HG02678 (cell line): ENCODE measurements around the gene CCDC91.

Source experiments
- ATAC-seq: cut with Tn5 transposase; IDR thresholded peaks from one replicate; pipeline ENCODE4 v1.9.1; 2021; ENCODE audit warnings: mild to moderate bottlenecking, moderate library complexity; ENCODE audit not compliant: unreplicated experiment

CCDC91 gene

DNA sequence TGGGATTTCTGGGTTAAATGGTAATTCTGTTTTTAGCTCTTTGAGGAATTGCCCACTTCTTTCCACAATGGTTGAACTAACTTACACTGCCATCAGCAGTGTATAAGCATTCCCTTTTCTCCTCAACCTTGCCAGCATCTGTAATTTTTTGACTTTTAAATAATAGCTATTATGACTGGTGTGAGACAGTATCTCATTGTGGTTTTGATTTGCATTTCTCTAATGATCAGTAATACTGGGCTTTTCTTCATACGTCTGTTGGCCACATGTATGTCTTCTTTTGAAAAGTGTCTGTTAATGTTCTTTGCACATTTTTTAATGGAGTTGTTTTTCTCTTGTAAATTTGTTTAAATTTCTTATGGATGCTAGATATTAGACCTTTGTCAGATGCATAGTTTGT lies 323.7 kb downstream of the CCDC91 start:
- no peak for ATAC-seq

DNA sequence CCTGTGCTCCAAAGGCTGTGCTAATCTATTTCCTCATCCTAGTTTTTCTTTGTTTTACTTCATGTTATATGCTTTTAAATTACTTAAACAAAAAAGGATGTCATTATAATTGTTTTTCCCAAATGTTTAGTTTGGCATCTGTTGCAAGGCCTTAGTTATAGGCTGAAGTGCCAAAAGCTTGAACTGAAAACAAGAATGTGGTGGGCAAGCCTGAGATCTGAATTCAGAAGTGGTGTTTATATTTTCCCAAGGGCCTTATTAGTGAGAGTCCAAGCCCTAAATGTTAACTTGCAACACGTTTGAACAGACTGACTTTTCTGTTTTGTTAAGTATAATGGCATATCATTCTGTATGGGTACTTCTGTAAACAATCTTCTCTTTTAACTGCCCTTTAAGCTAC lies 326.8 kb downstream of the CCDC91 start:
- ATAC-seq: no peak

DNA sequence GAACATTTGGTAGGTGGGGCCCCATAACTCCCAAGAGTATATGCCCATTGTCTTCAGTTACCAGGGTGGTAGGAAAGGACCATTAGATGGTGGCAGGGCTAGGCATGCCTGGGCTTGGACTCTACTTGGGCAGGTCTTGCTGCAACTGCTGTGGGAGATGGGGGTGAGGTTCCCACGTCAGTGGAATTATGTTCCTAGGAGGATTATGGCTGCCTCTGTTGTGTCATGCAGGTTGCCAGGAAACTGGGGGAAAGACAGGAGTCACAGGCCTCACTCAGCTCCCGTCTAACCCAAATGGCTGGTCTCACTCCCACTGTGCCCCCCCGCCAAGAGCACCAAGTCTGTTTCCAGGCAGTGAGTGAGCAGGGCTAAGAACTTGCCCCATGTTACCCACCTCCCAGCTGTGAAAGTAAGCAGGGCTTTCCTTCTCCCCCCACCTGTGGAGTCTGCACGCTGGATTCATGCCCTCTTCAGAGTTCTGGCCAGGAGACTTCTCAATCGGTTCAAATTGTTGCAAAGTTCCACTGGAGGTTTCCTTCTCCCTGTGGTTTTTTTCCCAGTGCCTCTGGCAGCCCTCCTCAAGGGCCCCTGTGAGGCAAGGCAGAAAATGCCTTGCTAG lies 337.5 kb downstream of the CCDC91 start:
- ATAC-seq: no peak

- ATAC-seq: no peak
Measured at GRCh38 chr12:28535216-28535615, 345.0 kb downstream of the CCDC91 start.

- no peak for ATAC-seq
Measured at GRCh38 chr12:28536088-28536487, 345.8 kb downstream of the CCDC91 start.

DNA sequence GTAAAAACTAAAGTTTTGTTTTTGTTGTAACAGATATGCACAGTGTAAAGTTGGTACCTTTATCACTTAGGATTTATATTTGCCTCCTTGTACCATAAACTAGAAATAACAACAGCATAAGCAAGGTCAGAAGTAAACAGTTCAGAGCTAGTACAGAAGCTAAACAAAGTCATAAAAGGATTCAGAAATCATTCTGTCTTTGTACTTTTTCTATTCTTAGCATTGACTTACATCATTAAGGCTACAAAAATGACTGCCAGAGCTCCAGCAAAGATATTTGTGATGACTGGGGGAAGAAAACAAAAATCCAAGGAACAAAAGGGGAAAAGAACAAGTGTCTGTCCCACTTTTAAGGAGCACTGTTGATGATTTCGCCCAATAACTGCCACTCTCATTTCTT lies 347.2 kb downstream of the CCDC91 start:
- ATAC-seq: no peak

DNA sequence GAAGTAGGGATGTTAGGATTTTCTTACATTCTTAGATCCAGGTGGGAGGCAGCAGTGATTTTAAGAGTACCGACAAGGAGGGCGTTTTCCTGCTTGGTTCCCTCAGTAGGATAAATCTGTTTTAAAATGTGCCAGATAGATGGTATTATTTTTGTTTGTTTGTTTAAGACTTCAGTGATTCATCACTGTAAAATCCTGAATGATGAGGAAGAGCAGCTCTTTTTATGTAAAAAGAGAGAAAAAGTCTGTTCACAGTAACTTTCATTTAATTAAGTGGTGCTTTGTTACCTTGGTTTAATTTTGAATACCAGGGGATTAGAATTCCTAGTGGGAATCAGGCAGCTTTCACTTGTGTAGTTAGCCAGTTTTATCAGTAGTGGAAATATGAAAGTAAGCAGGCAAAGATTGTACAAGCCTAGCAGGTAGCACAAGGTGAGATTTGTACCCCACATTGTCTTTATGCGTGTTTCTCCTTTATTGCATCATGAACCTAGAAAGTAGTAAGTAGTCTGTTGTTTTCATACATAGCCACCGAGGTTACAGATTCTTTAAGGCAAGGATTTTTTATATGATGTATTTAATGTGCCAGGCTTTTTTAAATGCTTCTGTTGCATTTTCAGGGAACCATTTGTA lies 349.6 kb downstream of the CCDC91 start:
- no peak for ATAC-seq

DNA sequence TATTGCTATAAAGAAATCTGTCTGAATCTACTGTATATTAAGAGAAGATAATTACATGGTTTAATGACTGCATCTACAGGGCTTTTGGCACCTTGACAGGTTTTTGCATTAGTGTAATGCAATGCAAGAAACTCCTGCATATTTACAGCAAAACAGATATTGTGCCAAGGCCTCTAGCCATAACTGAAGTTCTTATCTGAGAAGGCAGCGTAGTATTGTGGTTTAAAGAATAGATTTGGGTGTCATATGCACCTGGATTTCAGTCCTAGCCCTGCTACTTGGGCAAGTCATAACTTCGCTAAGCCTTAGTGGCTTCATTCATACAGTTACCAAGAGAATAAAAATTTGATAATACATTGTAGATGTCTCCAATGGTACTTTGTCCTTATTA lies 350.1 kb downstream of the CCDC91 start:
- no peak for ATAC-seq

DNA sequence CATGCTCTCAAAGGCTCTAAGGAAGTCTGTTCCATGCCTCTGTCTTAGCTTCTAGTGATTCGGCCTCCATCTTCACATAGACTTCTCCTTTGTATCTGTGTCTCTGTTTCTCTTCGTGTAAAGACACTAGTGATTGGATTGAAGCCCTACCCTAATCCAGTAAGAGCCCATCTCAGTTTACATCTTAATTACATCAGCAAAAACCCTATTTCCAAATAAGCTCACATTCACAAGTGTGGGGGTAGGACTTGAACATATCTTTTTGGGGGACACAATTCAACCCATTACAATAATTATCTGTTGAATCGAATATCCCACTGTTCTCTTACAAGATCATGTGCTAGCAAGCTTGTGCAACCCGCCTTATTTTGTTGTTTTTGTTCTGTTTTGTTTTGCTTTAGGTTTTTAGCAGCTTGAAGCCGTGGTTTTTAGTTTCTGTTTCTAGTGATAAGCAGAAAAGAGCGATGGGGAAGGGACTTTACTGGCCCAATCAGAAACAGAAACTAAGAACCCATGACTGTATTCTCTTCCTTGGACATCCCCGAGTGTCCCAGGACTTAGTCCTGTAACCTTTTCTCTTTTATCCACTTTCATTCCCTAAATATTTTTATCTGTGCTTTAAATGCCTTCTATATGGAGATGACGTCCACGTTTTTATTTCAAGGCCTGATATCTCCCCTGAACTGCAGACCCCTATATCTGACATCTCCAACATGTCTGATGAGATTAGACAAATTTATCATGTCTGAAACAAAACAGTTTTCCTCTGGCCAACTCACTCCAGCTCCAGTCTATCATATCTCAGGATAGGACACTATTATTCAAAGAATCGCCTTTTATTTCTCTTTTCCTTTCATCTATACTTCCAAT lies 353.0 kb downstream of the CCDC91 start:
- peak; percentile 77 for ATAC-seq

DNA sequence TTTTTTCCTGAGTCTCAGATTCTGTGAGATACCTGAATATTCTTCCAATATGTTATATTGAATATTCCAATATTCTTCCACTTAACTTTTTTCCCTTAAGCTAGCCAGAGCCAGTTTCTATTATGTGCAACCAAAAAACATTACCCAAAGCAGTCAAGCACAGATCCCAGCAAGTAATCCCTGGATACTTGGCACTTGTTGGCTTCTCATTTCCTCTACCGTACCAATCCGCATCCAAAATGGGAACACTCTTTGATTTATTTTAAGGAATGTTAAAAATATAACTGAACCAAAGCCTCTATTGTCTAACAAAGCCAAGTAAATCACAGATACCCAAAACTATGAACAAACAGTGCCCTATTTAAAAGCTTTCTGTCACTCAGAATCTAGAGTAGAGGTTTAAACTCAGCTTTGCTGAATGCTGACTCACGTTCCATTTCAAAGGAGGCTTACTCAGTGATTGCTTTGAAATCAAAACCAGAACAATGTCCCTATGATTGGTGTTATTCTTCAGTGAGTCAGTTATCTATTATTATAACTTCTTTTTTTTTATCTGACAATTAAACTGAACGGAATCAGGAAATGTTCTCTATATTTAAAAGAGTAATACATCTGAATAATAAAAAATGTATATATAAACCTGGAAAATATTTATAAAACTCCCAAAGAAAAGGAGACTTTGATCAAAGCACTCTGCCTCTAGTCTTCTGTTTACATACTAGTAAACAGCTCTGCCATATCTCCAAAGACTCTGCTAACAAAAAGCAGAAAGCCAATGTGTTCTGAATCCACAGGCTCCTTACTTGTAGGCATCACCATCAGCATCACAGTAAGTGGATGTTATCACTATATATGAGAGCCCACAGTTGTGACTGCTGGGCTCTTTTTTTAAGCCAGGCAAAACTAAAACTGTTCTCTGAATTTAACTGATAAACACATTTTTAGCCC lies 360.8 kb downstream of the CCDC91 start:
- no peak for ATAC-seq

- ATAC-seq: no peak
Measured at GRCh38 chr12:28552251-28552970, 362.2 kb downstream of the CCDC91 start.

DNA sequence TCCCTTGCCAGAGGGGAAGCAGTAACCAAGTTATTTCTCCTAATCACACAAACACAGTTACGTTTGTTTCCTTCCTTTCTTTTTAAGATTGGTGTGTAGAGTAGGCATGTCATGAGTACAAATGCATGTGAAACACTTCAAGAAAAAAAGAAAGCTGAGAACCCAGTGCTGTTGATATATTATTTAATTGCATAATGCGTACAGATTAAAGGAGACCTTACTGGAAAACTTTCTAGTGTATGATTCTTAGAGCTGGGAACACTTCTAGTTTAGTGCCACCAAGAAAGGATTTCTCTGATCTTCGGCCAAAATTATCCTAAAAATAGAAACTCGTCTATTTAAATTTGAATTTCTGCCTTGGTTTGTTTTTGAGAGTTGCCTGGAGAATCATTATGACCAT lies 365.5 kb downstream of the CCDC91 start:
- no peak for ATAC-seq

- ATAC-seq: no peak
Measured at GRCh38 chr12:28558250-28558649, 368.0 kb downstream of the CCDC91 start.

GRCh38 chr12:28563286-28563685 lies 373.0 kb downstream of the CCDC91 start:
- ATAC-seq: no peak

GRCh38 chr12:28563936-28564335 lies 373.7 kb downstream of the CCDC91 start:
- ATAC-seq: no peak

DNA sequence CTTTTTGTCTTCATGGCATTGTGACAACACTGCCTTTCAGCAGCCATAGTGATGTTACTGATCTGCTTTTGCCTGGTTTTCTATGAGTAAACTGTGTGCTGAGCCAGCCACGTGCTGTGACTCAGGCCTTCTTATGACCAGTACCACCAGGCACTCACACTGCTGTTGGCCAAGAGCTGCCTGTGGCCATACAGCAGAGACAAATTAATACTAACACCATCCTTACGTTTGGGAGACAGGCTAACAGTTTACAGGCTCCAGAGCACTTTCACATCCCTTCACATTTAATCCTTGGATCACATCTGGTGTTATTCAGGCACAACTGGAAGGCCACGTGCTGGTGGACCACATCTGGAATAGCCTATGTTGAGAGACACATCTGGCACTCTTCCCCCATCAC lies 377.9 kb downstream of the CCDC91 start:
- ATAC-seq: no peak

DNA sequence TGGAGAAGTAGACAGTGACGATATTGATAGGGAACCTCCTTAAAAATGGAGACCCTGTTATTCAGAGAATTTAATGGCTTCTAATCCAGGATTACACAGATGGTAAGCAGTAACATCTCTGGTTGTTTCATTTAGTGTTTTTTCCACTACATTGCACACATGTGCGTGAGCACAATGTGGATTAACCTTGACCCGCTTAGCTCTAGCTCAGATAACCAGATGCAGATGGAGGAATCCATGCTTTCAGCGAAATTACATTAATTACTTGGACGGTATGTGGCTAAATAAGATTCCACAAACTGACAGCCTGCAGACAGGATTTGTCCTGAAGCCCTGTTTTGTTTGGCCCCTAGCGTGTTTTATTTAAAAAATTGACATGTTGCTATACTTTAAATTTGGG lies 378.4 kb downstream of the CCDC91 start:
- no peak for ATAC-seq

DNA sequence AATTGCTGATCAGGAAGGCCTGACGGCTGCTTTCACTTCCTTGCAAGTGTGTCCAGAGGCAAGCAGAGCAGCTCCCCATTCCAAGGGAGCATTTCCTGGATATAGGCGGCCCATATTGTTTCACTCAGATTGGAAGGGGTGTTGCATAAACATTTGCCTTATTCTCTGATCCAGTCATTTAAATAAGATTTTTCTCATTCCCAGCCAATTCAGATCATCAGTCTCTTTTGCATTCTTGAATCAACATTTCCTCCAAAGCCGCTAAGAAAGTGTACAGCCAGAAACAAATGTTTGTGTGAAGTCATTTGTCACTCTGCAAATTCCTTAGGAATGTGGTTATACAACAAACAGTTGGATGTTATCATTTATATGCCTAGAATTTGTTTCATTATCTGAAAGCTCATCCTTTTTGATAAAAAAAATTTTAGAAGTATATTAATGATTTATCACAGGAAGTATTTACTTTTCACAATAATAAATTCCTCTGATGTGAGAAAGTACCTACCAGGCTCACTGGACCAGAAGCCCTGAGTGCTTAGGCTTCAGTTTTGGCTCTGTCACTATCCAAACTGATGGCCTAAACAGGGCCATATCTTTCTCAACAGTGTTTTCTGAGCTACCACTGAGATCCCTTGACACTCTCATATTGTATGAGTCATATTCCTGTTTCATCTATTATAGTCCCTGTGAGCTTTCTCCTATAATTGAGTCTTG lies 379.6 kb downstream of the CCDC91 start:
- ATAC-seq: no peak

- no peak for ATAC-seq
Measured at GRCh38 chr12:28570811-28571210, 380.6 kb downstream of the CCDC91 start.
